ENCODE data around the gene SMOC2. TPM values are rescaled to one million over a fixed set of nuclear protein-coding genes. Genes with fewer than 3 reads are reported as not detected.

SMOC2 gene, protein sequence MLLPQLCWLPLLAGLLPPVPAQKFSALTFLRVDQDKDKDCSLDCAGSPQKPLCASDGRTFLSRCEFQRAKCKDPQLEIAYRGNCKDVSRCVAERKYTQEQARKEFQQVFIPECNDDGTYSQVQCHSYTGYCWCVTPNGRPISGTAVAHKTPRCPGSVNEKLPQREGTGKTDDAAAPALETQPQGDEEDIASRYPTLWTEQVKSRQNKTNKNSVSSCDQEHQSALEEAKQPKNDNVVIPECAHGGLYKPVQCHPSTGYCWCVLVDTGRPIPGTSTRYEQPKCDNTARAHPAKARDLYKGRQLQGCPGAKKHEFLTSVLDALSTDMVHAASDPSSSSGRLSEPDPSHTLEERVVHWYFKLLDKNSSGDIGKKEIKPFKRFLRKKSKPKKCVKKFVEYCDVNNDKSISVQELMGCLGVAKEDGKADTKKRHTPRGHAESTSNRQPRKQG
- 10 to 100 TPM; 25.6 to 29.6 TPM for total RNA-seq

DNA sequence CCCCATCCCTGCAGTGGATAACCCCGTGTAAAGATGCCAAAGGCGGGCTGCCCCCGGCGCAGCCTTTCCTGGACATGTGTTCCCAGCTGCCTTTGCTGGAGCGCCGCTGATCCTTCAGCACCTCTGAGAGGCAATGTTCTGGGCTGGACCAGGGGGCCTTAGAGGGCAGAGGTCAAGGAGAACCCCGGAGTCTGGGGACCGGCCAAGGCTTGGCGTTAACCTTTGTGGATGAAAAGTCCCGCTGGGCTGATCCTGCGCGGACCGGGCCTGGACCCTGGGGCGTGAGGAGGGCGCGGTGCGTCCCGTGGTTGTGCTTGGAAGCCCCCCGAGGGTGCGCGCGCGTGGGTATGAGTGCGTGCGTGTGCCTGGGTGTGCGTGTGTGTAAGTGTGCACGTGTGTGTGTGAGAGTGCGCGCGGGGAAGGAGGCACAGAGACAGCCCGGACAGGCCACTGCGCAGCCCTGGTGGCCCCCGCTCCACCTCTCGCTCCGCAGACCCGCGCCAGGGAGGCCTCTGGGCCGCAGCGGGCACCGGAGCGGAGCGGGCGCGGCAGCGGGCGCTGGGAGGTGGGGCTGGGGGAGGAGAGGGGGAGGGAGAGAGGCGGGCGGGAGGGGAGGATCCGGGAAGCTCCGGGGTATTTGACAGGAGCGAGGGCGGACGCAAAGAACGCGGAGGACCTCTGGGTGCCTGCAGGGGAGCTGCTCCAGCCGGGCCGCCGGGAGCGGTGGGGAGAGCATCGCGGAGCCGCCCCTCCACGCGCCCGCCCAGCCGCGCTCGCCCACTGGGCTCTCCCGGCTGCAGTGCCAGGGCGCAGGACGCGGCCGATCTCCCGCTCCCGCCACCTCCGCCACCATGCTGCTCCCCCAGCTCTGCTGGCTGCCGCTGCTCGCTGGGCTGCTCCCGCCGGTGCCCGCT lies at the start of gene SMOC2:
Gene SMOC2, plus strand, starts transcription at position 665 of the 914 bp plus-strand sequence. Its CDS starts 187 bp downstream, at position 852.
- H3K27ac ChIP-seq: no peak within 1 kb of the TSS
- TF ChIP-seq, protein P1, sequence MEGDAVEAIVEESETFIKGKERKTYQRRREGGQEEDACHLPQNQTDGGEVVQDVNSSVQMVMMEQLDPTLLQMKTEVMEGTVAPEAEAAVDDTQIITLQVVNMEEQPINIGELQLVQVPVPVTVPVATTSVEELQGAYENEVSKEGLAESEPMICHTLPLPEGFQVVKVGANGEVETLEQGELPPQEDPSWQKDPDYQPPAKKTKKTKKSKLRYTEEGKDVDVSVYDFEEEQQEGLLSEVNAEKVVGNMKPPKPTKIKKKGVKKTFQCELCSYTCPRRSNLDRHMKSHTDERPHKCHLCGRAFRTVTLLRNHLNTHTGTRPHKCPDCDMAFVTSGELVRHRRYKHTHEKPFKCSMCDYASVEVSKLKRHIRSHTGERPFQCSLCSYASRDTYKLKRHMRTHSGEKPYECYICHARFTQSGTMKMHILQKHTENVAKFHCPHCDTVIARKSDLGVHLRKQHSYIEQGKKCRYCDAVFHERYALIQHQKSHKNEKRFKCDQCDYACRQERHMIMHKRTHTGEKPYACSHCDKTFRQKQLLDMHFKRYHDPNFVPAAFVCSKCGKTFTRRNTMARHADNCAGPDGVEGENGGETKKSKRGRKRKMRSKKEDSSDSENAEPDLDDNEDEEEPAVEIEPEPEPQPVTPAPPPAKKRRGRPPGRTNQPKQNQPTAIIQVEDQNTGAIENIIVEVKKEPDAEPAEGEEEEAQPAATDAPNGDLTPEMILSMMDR (IDR thresholded peaks at IDR 0.05): no peak
- peak within 1 kb of the TSS in 1 of 2 donors; percentile 24 for H3K9ac ChIP-seq (ENCODE audit: low read depth in 2 of 2, low read length in 2 of 2)
- peaks cover 7% of the 10 kb centered on the region for H3K4me1 ChIP-seq
- peak within 1 kb of the TSS; percentile 50 for H3K4me3 ChIP-seq
- H3K36me3 ChIP-seq: no peaks in the 10 kb centered on the region
- intact Hi-C loops (cut with DNase I): no loop called here
- H3K27me3 ChIP-seq: peaks cover 28% of the 10 kb centered on the region
- peak; percentile 66 for DNase-seq
- H3K9me3 ChIP-seq: no peaks in the 10 kb centered on the region

DNA sequence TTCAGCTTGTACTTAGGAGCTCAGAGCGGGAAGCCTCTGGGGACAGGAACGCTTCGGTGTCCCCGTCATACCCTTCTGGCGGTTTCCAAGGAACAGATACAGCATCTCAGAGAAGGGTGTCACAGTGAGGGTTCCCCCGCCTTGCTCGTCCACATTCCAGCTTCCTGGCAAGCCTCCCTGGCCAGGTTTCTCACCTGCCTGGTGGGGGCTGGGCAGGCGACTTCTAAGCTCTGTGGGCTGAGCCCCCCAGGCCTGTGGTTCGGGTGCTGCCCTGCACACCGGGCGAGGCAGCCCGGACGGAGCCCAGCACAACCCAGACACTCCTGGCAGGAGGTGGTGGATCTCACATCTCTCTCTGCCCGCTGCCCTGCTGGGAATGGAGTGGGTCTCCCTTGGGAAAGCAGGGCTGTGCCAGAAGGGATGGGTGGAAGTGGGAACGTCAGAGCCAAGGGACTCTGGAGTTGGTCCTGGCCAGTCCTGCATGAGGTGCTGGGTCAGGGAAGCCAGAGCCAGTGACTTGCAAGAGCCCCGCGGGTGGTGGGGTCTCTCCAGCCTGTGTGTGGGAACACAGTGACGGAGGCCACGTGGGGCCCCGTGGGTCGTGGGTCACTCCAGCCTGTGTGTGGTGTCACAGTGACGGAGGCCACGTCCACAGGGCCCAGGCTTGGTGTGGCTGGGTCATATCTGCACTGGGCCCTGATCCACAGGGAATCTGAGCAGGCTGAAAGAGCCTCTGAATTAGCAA lies 47.7 kb upstream of the SMOC2 start:
- Histone ChIP-seq H3K4me1 (no peaks in the 10 kb centered on the region), H3K9me3 (no peaks in the 10 kb centered on the region), H3K4me3 (no peak overlapping the region), H3K27ac (no peak overlapping the region), H3K9ac (ENCODE audit: low read depth in 2 of 2, low read length in 2 of 2) (no peak overlapping the region), H3K27me3 (no peaks in the 10 kb centered on the region), H3K36me3 (no peaks in the 10 kb centered on the region)
- TF ChIP-seq, protein P1 (IDR thresholded peaks at IDR 0.05): no peak
- no peak for DNase-seq
- intact Hi-C loops (cut with DNase I): no loop called here

DNA sequence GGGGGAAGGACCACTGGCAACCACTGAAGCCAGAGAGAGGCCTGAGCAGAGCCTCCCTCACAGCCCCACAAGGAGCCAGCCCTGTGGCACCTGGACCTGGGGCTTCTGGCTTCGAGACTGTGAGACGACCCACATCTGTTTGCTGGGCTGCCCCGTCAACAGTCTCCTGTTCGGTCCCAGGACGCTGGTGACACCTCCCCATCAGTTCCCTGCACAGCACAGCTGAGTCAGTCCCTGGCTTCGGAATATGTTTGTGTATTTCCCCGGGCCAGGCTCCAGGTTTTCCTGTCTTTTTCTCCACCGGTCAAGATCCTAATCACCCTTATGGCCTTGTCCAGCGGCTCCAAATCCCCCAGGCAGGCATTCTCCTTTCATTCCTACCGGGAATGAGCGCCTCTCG lies 46.4 kb upstream of the SMOC2 start:
- TF ChIP-seq, protein P1 (IDR thresholded peaks at IDR 0.05): no peak
- intact Hi-C loops (cut with DNase I): no loop called here
- Histone ChIP-seq H3K27me3 (no peaks in the 10 kb centered on the region), H3K36me3 (no peaks in the 10 kb centered on the region), H3K9ac (ENCODE audit: low read depth in 2 of 2, low read length in 2 of 2) (no peak overlapping the region), H3K4me3 (no peak overlapping the region), H3K27ac (no peak overlapping the region), H3K9me3 (no peaks in the 10 kb centered on the region), H3K4me1 (no peaks in the 10 kb centered on the region)
- no peak for DNase-seq

DNA sequence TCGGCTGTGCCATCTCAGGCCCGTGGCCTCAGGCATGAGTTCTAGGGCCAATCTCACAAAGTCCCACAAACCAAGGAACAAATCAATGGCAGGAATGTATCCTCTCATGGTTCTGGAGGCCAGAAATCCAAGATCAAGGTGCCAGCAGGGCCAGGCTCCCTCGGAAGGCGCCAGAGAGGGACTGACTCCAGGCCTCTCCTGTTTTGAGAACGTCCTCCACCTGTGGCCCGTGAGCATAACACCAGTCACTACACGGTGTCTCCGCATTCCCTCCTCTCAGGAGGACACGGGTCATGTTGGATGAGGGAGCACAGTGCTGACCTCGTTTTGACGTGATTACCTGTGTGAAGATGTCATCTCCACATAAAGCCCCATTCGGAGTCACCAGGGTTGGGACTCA lies 45.0 kb upstream of the SMOC2 start:
- Histone ChIP-seq H3K9me3 (no peaks in the 10 kb centered on the region), H3K36me3 (no peaks in the 10 kb centered on the region), H3K27ac (no peak overlapping the region), H3K4me3 (no peak overlapping the region), H3K27me3 (no peaks in the 10 kb centered on the region), H3K4me1 (no peaks in the 10 kb centered on the region), H3K9ac (ENCODE audit: low read depth in 2 of 2, low read length in 2 of 2) (no peak overlapping the region)
- TF ChIP-seq, protein P1 (IDR thresholded peaks at IDR 0.05): no peak
- DNase-seq: no peak
- intact Hi-C loops (cut with DNase I): no loop called here

DNA sequence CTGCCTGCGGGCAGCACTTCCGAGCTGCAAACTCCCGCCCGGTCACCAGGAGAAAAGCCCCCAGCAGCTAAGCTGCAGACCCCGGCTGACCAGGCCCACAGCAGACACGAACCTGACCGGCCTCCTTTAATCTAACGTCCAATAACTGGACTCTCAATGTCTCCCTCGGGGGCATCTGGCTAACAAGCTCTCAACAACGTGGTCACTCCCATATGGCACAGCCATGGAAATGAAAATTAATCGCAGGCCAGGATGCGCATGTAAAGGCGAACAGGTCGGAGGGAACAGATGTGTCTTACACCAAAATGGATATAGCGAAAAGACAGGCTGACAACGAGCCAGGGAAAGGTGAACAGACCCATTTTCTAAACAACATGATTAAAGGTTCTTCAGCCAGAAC lies 44.4 kb upstream of the SMOC2 start:
- TF ChIP-seq, protein P1 (IDR thresholded peaks at IDR 0.05): no peak

More for the DNA sequence above, 44.4 kb upstream of the SMOC2 start:
- H3K27me3 ChIP-seq: no peaks in the 10 kb centered on the region
- intact Hi-C loops (cut with DNase I): no loop called here
- no peaks in the 10 kb centered on the region for H3K36me3 ChIP-seq
- no peak for DNase-seq
- no peak overlapping the region for H3K27ac ChIP-seq
- no peak overlapping the region for H3K9ac ChIP-seq (ENCODE audit: low read depth in 2 of 2, low read length in 2 of 2)
- no peaks in the 10 kb centered on the region for H3K4me1 ChIP-seq
- no peak overlapping the region for H3K4me3 ChIP-seq
- H3K9me3 ChIP-seq: no peaks in the 10 kb centered on the region
